ENCODE data around the gene SWAP70.

GRCh38 chr11:9714272-9714940 lies 50.5 kb downstream of the SWAP70 start:
- TF ChIP-seq, protein P1, sequence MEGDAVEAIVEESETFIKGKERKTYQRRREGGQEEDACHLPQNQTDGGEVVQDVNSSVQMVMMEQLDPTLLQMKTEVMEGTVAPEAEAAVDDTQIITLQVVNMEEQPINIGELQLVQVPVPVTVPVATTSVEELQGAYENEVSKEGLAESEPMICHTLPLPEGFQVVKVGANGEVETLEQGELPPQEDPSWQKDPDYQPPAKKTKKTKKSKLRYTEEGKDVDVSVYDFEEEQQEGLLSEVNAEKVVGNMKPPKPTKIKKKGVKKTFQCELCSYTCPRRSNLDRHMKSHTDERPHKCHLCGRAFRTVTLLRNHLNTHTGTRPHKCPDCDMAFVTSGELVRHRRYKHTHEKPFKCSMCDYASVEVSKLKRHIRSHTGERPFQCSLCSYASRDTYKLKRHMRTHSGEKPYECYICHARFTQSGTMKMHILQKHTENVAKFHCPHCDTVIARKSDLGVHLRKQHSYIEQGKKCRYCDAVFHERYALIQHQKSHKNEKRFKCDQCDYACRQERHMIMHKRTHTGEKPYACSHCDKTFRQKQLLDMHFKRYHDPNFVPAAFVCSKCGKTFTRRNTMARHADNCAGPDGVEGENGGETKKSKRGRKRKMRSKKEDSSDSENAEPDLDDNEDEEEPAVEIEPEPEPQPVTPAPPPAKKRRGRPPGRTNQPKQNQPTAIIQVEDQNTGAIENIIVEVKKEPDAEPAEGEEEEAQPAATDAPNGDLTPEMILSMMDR (IDR thresholded peaks at IDR 0.05) = no peak
- no peak for TF ChIP-seq POLR2A (IDR thresholded peaks at IDR 0.05)
